BE2C (cell line): ENCODE data around the gene PIM1.

Experiments used
- DNase-seq: peaks from one replicate; pipeline ENCODE4 v3.0.0-alpha.2; 2020
- H3K27me3 ChIP-seq: fragments of 250-450 bp; sonication (Bioruptor Pico); 2 replicates; pipeline ENCODE4 v1.5.1; 2020; ENCODE audit warnings: mild to moderate bottlenecking
- H3K36me3 ChIP-seq: fragments of 250-450 bp; sonication (Bioruptor Pico); 2 replicates; pipeline ENCODE4 v1.5.1; 2020; ENCODE audit warnings: mild to moderate bottlenecking
- H3K4me1 ChIP-seq: fragments of 250-450 bp; sonication (Bioruptor Pico); 2 replicates; pipeline ENCODE4 v1.5.1; 2020
- H3K4me3 ChIP-seq: 2 replicates; pipeline ENCODE4 v1.5.1; 2011; ENCODE audit warnings: low read depth, low read length
- H3K9me3 ChIP-seq: fragments of 250-450 bp; sonication (Bioruptor Pico); 2 replicates; pipeline ENCODE4 v1.5.1; 2020
- CTCF ChIP-seq: IDR thresholded peaks from 2 replicates; pipeline ENCODE4 v1.5.1; 2012; ENCODE audit warnings: mild to moderate bottlenecking, low read depth, low read length

Gene PIM1

DNA sequence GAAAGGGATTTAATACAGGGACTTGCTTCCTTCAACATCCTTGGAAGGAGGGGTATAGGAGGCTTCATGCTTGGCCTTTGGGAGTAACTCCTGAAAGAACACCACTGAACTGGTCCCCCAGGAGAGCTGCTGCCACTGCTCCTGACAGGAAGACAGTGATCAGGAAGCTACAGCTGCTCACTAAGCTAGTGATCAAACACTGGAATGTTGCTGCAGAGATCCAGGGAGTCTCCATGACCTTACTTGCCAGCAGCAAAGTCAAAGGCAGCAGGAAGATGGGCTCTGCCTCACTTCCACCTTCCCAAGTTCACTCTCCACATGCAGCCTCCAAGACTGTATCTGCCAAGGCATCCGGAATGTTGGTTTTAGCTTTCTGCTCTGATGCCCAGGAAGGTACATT, 31.8 kb downstream of the PIM1 start:
- no peak for TF ChIP-seq CTCF
- no peak for DNase-seq
- Histone ChIP-seq H3K4me1 (no peaks in the 10 kb centered on the region), H3K36me3 (no peaks in the 10 kb centered on the region), H3K27me3 (no peaks in the 10 kb centered on the region), H3K9me3 (no peaks in the 10 kb centered on the region), H3K4me3 (no peak overlapping the region)

DNA sequence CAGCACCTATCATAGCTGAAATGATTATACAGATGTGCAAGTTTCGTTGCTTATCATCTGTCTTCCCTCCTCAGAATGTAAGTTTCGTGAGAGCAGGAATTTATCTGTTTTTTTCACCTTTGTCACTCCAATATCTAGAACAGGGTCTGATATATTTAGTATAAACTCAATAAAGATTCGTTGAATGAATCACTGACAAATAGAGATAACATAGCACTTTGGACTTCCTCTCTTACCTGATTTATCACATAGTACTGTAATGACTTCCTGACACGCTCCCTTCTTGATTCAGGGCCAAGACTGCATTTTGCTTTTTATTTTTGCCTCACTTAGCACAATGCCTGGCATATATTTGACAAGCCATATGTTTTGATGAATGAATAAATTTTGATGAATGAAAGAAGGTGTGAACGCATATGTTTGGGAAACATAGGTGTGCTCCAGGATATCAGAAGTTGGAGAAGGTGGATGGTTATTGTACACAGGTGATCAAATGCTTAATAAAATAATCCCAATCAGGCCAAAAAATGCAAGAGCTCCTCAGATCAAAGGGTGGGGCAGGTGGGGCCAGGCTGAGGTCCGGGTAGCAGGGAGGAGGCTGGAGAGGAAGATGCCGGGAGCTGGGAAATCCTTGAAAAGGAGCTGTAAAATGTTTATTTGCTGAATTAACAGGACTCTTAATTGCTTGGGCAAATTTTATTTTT, 33.0 kb downstream of the PIM1 start:
- no peaks in the 10 kb centered on the region for H3K27me3 ChIP-seq
- H3K4me3 ChIP-seq, result no peak overlapping the region
- no peak for DNase-seq
- no peaks in the 10 kb centered on the region for H3K9me3 ChIP-seq
- no peaks in the 10 kb centered on the region for H3K4me1 ChIP-seq
- no peaks in the 10 kb centered on the region for H3K36me3 ChIP-seq
- TF ChIP-seq CTCF, result no peak

- no peak for TF ChIP-seq CTCF
- Histone ChIP-seq H3K4me3 (no peak overlapping the region), H3K9me3 (no peaks in the 10 kb centered on the region), H3K4me1 (no peaks in the 10 kb centered on the region), H3K27me3 (no peaks in the 10 kb centered on the region), H3K36me3 (no peaks in the 10 kb centered on the region)
- DNase-seq, result no peak
Measured at GRCh38 chr6:37204014-37204751, 34.2 kb downstream of the PIM1 start.

GRCh38 chr6:37205175-37205996, 35.4 kb downstream of the PIM1 start:
- DNase-seq, result no peak
- no peaks in the 10 kb centered on the region for H3K9me3 ChIP-seq
- no peak overlapping the region for H3K4me3 ChIP-seq
- no peaks in the 10 kb centered on the region for H3K27me3 ChIP-seq
- H3K4me1 ChIP-seq, result no peaks in the 10 kb centered on the region
- TF ChIP-seq CTCF, result no peak
- H3K36me3 ChIP-seq, result no peaks in the 10 kb centered on the region

GRCh38 chr6:37205997-37206340, 36.0 kb downstream of the PIM1 start:
- H3K9me3 ChIP-seq, result no peaks in the 10 kb centered on the region
- no peaks in the 10 kb centered on the region for H3K4me1 ChIP-seq
- H3K36me3 ChIP-seq, result no peaks in the 10 kb centered on the region
- no peak for DNase-seq
- TF ChIP-seq CTCF, result no peak
- H3K4me3 ChIP-seq, result no peak overlapping the region
- H3K27me3 ChIP-seq, result no peaks in the 10 kb centered on the region
